SK-N-SH (cell line): ENCODE measurements around the gene SPP2. TPM values are rescaled to one million over a fixed set of nuclear protein-coding genes. Genes with fewer than 3 reads are reported as not detected.
A peak's percentile ranks its signal among the peaks of the same experiment; 100 is the strongest.

Experiments used
- CTCF ChIA-PET: fragments of 300-600, 350-600 bp; formaldehyde crosslinking; extraction: SDS; loops from one replicate; lab custom pipeline; 2021; lab: Yijun Ruan, JAX
- POLR2A ChIA-PET: fragments of 350-600 bp; sonication (Branson Sonifier 250); formaldehyde crosslinking; extraction: SDS; loops from one replicate; lab custom pipeline; 2020; ENCODE audit warnings: antibody characterized with exemption, inconsistent platforms; lab: Yijun Ruan, JAX
- DNase-seq: peaks from one replicate; pipeline ENCODE4 v3.0.0; 2012
- H2AFZ ChIP-seq: fragments of 200-600 bp; sonication (generic); 2 replicates; pipeline ENCODE4 v1.8.1; 2016; ENCODE audit warnings: antibody characterized with exemption, mild to moderate bottlenecking, low read depth
- H3F3A ChIP-seq: fragments of 200-600 bp; sonication (generic); replicated peaks from 2 replicates; pipeline ENCODE3; 2016; ENCODE audit warnings: antibody characterized with exemption, mild to moderate bottlenecking; ENCODE audit not compliant: insufficient read depth
- H3K27ac ChIP-seq, 2 experiments: fragments of 200-500 bp in 1 of 2; fragments of 200-600 bp in 1 of 2; sonication (Bioruptor generic) in 1 of 2; sonication (generic), shearing (Covaris generic) in 1 of 2; 2 replicates each; pipeline versions ENCODE4 v1.5.1 to v1.6.1; 2014 to 2016; ENCODE audit warnings: low read depth in 2 of 2, inconsistent platforms in 1 of 2, low read length in 1 of 2, mild to moderate bottlenecking in 1 of 2, mixed read lengths in 1 of 2
- H3K27me3 ChIP-seq: fragments of 200-600 bp; sonication (generic), shearing (Covaris generic); 2 replicates; pipeline ENCODE4 v1.6.1; 2016; ENCODE audit warnings: mixed run types; ENCODE audit not compliant: insufficient read depth
- H3K36me3 ChIP-seq, 2 experiments: fragments of 200-500 bp in 1 of 2; fragments of 200-600 bp in 1 of 2; sonication (Bioruptor generic) in 1 of 2; sonication (generic) in 1 of 2; replicated peaks in 1 of 2; 2 replicates each; pipeline versions ENCODE3 to v1.5.1; 2014 to 2016; ENCODE audit warnings: low read length in 1 of 2, mild to moderate bottlenecking in 1 of 2; ENCODE audit not compliant: insufficient read depth in 2 of 2, control insufficient read depth in 1 of 2
- H3K4me1 ChIP-seq, 2 experiments: fragments of 200-500 bp in 1 of 2; fragments of 200-600 bp in 1 of 2; sonication (Bioruptor generic) in 1 of 2; sonication (generic), shearing (Covaris generic) in 1 of 2; 2 replicates each; pipeline versions ENCODE4 v1.5.1 to v1.6.1; 2014 to 2016; ENCODE audit warnings: low read depth in 1 of 2, low read length in 1 of 2, mixed run types in 1 of 2; ENCODE audit not compliant: insufficient read depth in 2 of 2, control insufficient read depth in 1 of 2
- H3K4me2 ChIP-seq: fragments of 200-600 bp; sonication (generic), shearing (Covaris generic); 2 replicates; pipeline ENCODE4 v1.6.1; 2017; ENCODE audit warnings: mixed run types
- H3K4me3 ChIP-seq, 2 experiments: fragments of 200-500 bp in 1 of 2; fragments of 200-600 bp in 1 of 2; sonication (Bioruptor generic) in 1 of 2; sonication (generic), shearing (Covaris generic) in 1 of 2; 2 replicates each; pipeline versions ENCODE4 v1.5.1 to v1.8.1; 2014 to 2016; ENCODE audit warnings: low read depth in 2 of 2, inconsistent platforms in 1 of 2, low read length in 1 of 2, mild to moderate bottlenecking in 1 of 2, mixed read lengths in 1 of 2, moderate library complexity in 1 of 2
- H3K79me2 ChIP-seq: fragments of 200-600 bp; sonication (generic); 2 replicates; pipeline ENCODE4 v1.8.1; 2017; ENCODE audit warnings: mild to moderate bottlenecking; ENCODE audit not compliant: insufficient read depth
- H3K9ac ChIP-seq: fragments of 200-600 bp; sonication (generic); 2 replicates; pipeline ENCODE4 v1.6.1; 2017; ENCODE audit warnings: mixed run types
- H3K9me2 ChIP-seq: fragments of 200-600 bp; sonication (generic); 2 replicates; pipeline ENCODE4 v1.6.1; 2017; ENCODE audit warnings: mixed run types
- H3K9me3 ChIP-seq: fragments of 200-600 bp; sonication (generic); 2 replicates; pipeline ENCODE4 v1.6.1; 2017; ENCODE audit warnings: mixed run types, mild to moderate bottlenecking, moderate library complexity
- H4K20me1 ChIP-seq: fragments of 200-600 bp; sonication (generic); 2 replicates; pipeline ENCODE4 v1.6.1; 2017; ENCODE audit warnings: mild to moderate bottlenecking, mixed run types; ENCODE audit not compliant: insufficient read depth
- CTCF ChIP-seq: fragments of 200-600 bp; sonication (generic); IDR thresholded peaks from 2 replicates; pipeline ENCODE4 v1.6.1; 2017; ENCODE audit warnings: antibody characterized with exemption, mild to moderate bottlenecking, moderate library complexity
- FOSL2 ChIP-seq: IDR thresholded peaks from 2 replicates; pipeline ENCODE4 v1.4.0; 2012; ENCODE audit warnings: low read depth, mild to moderate bottlenecking, moderate library complexity, borderline replicate concordance
- FOXJ3 ChIP-seq: sonication (generic); formaldehyde crosslinking; IDR thresholded peaks from 2 replicates; pipeline ENCODE4 v1.5.1; 2020; ENCODE audit warnings: mild to moderate bottlenecking, missing genetic modification reagents
- FOXM1 ChIP-seq: IDR thresholded peaks from 2 replicates; pipeline ENCODE4 v1.4.0; 2012; ENCODE audit warnings: low read depth, mild to moderate bottlenecking
- GATA2 ChIP-seq: sonication (generic); formaldehyde crosslinking; IDR thresholded peaks from 2 replicates; pipeline ENCODE4 v1.5.0; 2020; ENCODE audit warnings: mild to moderate bottlenecking, missing genetic modification reagents
- JUND ChIP-seq: IDR thresholded peaks from 2 replicates; pipeline ENCODE4 v1.4.0; 2012
- MAX ChIP-seq: IDR thresholded peaks from 2 replicates; pipeline ENCODE4 v1.4.0; 2012; ENCODE audit warnings: low read depth
- MEF2A ChIP-seq: IDR thresholded peaks from 2 replicates; pipeline ENCODE4 v1.4.0; 2012; ENCODE audit warnings: low read depth, borderline replicate concordance
- MXI1 ChIP-seq: IDR thresholded peaks from 2 replicates; pipeline ENCODE4 v1.6.1; 2012; ENCODE audit warnings: mild to moderate bottlenecking, low read depth, low read length, improper control_type of control experiment
- NFIC ChIP-seq: IDR thresholded peaks from 2 replicates; pipeline ENCODE4 v1.4.0; 2012; ENCODE audit warnings: borderline replicate concordance
- POLR2AphosphoS5 ChIP-seq: IDR thresholded peaks from 2 replicates; pipeline ENCODE4 v1.6.1; 2012; ENCODE audit warnings: low read depth, low read length
- RCOR1 ChIP-seq: fragments of 150-350 bp; IDR thresholded peaks from 2 replicates; pipeline ENCODE4 v1.6.1; 2017; ENCODE audit warnings: antibody characterized with exemption, low read length
- RXRA ChIP-seq: IDR thresholded peaks from 2 replicates; pipeline ENCODE4 v1.4.0; 2012; ENCODE audit warnings: low read depth, mild to moderate bottlenecking, borderline replicate concordance
- SIN3A ChIP-seq: IDR thresholded peaks from 2 replicates; pipeline ENCODE4 v1.6.1; 2012; ENCODE audit warnings: low read depth, mild to moderate bottlenecking, low read length, moderate library complexity, borderline replicate concordance
- TAF1 ChIP-seq: IDR thresholded peaks from 2 replicates; pipeline ENCODE4 v1.6.1; 2012; ENCODE audit warnings: low read depth, mild to moderate bottlenecking, low read length, moderate library complexity, borderline replicate concordance
- USF1 ChIP-seq: IDR thresholded peaks from 2 replicates; pipeline ENCODE4 v1.4.0; 2012; ENCODE audit warnings: low read depth, borderline replicate concordance
- USF2 ChIP-seq: fragments of 150-350 bp; IDR thresholded peaks from 2 replicates; pipeline ENCODE4 v1.6.1; 2017; ENCODE audit warnings: antibody characterized with exemption, low read length, low read depth, borderline replicate concordance
- YY1 ChIP-seq: IDR thresholded peaks from 2 replicates; pipeline ENCODE4 v1.4.0; 2012; ENCODE audit warnings: low read depth, mild to moderate bottlenecking
- ZBTB33 ChIP-seq: IDR thresholded peaks from 2 replicates; pipeline ENCODE4 v1.4.0; 2012; ENCODE audit warnings: low read depth, borderline replicate concordance
- WGBS: methylation state at CpG from one replicate; pipeline ENCODE4 v1.1.6; 2017; ENCODE audit warnings: low lambda C conversion rate; 5-methylcytosine and 5-hydroxymethylcytosine counted together
- polyA plus RNA-seq, 3 experiments: library from polyadenylated mRNA; depleted of rRNA; stranded (reverse); fragments of >200 nt; gene quantifications; 2 replicates each; pipeline ENCODE4 v1.2.3, GENCODE V29; 2012
- TF ChIP-seq, protein P1 (sequence below): fragments of 150-350 bp; IDR thresholded peaks from 2 replicates; pipeline ENCODE4 v1.6.1; 2016; ENCODE audit warnings: mild to moderate bottlenecking, low read depth, low read length
- TF ChIP-seq, protein P2 (sequence below): IDR thresholded peaks from 2 replicates; pipeline ENCODE4 v1.6.1; 2012; ENCODE audit warnings: mild to moderate bottlenecking, low read depth, low read length, moderate library complexity

SPP2 gene
- polyA plus RNA-seq, 1 of the 3 experiments (the other 2 are of a cell fraction) = 0.30 TPM

DNA sequence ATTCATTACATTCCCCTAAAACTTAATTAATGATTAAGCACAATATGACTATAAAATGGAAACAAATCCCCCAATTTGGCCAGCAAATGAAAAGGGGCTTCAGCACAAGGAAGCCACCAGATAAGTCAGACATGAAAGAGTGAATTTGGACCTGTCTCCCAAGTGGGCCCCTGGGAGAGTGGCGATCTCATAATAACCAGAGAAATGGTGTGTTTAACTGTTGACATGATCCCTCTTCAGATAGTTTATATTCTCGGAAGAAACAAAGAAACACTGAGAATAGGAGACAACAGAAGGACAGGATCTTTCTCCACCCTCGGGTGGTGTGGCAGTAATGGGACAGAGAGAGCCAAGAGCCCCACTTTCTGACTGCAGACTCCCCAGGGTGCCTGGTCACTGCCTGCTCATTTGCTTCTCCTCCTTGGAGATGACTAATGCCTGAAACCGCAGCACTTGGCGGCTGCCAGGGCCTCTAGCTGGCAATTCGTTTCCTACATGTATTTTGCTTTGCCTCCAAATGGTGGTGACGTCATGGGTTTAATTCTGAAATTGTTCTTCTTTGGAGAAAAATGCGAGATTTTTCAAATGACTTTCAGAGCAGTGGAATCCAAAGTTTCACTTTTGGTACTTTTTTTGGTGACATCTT, 46.4 kb upstream of the SPP2 start:
- H3K9me3 ChIP-seq = no peaks in the 10 kb centered on the region
- peak overlapping the region; percentile 28; the same call in 1 of the 2 replicates for H3K4me2 ChIP-seq
- ChIA-PET CTCF (no interaction called here), POLR2A (no interaction called here)
- no peak overlapping the region for H3K4me3 ChIP-seq
- H3K9ac ChIP-seq = peak overlapping the region; percentile 40; the same call in 1 of the 2 replicates
- no peaks in the 10 kb centered on the region for H3K27me3 ChIP-seq
- H2AFZ ChIP-seq = peak overlapping the region; percentile 48; the same call in 1 of the 2 replicates
- DNase-seq = no peak
- 15% methylated on average over 8 of the region's 8 CpGs for WGBS
- no peaks in the 10 kb centered on the region for H3K79me2 ChIP-seq
- no peaks in the 10 kb centered on the region for H4K20me1 ChIP-seq
- no peaks in the 10 kb centered on the region for H3K36me3 ChIP-seq
- peak overlapping the region; percentile 50 to 83 for H3K27ac ChIP-seq
- H3K9me2 ChIP-seq = no peaks in the 10 kb centered on the region
- peaks cover 5 to 17% of the 10 kb centered on the region in 2 experiments for H3K4me1 ChIP-seq
- H3F3A ChIP-seq = peaks cover 4% of the 10 kb centered on the region
- TF ChIP-seq FOXJ3 = no peak
- TF ChIP-seq, protein P1, sequence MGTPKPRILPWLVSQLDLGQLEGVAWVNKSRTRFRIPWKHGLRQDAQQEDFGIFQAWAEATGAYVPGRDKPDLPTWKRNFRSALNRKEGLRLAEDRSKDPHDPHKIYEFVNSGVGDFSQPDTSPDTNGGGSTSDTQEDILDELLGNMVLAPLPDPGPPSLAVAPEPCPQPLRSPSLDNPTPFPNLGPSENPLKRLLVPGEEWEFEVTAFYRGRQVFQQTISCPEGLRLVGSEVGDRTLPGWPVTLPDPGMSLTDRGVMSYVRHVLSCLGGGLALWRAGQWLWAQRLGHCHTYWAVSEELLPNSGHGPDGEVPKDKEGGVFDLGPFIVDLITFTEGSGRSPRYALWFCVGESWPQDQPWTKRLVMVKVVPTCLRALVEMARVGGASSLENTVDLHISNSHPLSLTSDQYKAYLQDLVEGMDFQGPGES = no peak
- no peak for TF ChIP-seq GATA2
- TF ChIP-seq CTCF = no peak
- 0 out of 2 replicates have a peak, but pooled peaks have one; percentile 28 for TF ChIP-seq POLR2AphosphoS5
- 0 out of 2 replicates have a peak, but pooled peaks have one; percentile 35 for TF ChIP-seq MEF2A
- no peak for TF ChIP-seq ZBTB33
- peak; percentile 84 for TF ChIP-seq JUND
- 0 out of 2 replicates have a peak, but pooled peaks have one; percentile 32 for TF ChIP-seq FOXM1
- TF ChIP-seq MAX = peak; percentile 82
- TF ChIP-seq FOSL2 = peak; percentile 92
- no peak for TF ChIP-seq USF2
- TF ChIP-seq RXRA = no peak; the same call in 1 of the 2 replicates
- TF ChIP-seq MXI1 = no peak
- 0 out of 2 replicates have a peak, but pooled peaks have one; percentile 50 for TF ChIP-seq SIN3A
- TF ChIP-seq, protein P2, sequence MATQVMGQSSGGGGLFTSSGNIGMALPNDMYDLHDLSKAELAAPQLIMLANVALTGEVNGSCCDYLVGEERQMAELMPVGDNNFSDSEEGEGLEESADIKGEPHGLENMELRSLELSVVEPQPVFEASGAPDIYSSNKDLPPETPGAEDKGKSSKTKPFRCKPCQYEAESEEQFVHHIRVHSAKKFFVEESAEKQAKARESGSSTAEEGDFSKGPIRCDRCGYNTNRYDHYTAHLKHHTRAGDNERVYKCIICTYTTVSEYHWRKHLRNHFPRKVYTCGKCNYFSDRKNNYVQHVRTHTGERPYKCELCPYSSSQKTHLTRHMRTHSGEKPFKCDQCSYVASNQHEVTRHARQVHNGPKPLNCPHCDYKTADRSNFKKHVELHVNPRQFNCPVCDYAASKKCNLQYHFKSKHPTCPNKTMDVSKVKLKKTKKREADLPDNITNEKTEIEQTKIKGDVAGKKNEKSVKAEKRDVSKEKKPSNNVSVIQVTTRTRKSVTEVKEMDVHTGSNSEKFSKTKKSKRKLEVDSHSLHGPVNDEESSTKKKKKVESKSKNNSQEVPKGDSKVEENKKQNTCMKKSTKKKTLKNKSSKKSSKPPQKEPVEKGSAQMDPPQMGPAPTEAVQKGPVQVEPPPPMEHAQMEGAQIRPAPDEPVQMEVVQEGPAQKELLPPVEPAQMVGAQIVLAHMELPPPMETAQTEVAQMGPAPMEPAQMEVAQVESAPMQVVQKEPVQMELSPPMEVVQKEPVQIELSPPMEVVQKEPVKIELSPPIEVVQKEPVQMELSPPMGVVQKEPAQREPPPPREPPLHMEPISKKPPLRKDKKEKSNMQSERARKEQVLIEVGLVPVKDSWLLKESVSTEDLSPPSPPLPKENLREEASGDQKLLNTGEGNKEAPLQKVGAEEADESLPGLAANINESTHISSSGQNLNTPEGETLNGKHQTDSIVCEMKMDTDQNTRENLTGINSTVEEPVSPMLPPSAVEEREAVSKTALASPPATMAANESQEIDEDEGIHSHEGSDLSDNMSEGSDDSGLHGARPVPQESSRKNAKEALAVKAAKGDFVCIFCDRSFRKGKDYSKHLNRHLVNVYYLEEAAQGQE = no peak
- peak; percentile 33; the same call in 1 of the 2 replicates for TF ChIP-seq YY1
- no peak for TF ChIP-seq RCOR1
- TF ChIP-seq TAF1 = no peak
- peak; percentile 89 for TF ChIP-seq NFIC
- TF ChIP-seq USF1 = no peak
